HG03469 (cell line): ENCODE results near the gene IFITM1.

ENCODE experiments used
- ATAC-seq: cut with Tn5 transposase; IDR thresholded peaks from one replicate; pipeline ENCODE4 v1.9.1; 2021; ENCODE audit warnings: mild to moderate bottlenecking, moderate library complexity, moderate number of reproducible peaks; ENCODE audit not compliant: unreplicated experiment

Gene IFITM1

DNA sequence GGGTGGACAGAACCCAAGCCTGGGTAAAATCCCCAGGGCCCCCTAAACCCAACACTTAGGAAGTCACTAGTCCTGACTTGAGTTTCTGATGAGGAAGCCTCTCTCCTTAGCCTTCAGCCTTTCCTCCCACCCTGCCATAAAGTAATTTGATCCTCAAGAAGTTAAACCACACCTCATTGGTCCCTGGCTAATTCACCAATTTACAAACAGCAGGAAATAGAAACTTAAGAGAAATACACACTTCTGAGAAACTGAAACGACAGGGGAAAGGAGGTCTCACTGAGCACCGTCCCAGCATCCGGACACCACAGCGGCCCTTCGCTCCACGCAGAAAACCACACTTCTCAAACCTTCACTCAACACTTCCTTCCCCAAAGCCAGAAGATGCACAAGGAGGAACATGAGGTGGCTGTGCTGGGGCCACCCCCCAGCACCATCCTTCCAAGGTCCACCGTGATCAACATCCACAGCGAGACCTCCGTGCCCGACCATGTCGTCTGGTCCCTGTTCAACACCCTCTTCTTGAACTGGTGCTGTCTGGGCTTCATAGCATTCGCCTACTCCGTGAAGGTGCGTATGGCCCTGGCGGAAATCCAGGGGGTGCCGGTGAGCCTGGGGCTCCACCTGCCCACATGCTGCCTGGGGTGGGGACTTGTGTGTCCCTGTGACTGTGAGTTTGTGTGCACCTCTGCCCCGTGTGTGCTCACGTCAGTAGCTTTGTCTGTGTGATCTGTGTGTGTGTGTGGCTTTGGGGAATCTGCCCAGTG is at the start of gene IFITM1:
Gene IFITM1, plus strand, starts transcription at position 254 of the 767 bp plus-strand sequence. Its CDS starts 131 bp downstream, at position 385.
- ATAC-seq, result no peak

DNA sequence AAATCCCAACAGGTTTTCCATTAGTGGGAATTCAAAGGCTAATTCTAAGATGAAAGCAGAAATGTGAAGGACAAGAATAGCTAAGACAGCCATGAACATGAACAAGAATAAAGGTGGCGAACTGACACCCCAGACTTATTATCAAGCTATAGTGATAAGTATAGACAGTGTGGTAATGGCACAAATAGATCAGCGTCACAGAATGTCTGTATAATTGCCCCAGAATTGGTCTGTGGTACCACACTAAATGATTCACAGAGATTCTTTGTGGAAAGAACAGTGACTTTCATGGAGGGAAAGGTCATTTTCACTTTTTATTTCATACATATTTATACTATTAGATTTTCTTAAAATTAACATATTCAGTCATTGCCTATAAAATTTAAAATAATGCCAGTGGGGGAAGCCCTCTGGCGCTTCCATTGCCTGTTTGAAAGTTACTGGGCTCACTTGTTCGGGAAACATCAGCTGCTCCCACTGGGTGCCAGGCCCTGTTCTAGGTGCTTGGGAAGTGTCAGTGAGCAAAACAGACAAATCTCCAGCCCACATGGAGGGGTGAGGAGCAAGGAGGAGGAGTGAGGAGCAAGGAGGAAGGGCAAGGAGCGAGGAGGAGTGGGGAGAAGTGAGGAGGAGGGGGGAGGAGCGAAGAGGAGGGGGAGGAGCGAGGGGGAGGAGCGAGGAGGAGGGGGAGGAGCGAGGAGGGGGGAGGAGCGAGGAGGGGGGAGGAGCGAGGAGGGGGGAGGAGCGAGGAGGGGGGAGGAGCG is 47.0 kb upstream of the IFITM1 start:
- ATAC-seq, result no peak

- ATAC-seq, result no peak
These were observed 46.3 kb upstream of the IFITM1 start for GRCh38 chr11:267491-267994.

GRCh38 chr11:268716-269145 is 45.1 kb upstream of the IFITM1 start:
- ATAC-seq, result peak; percentile 23

DNA sequence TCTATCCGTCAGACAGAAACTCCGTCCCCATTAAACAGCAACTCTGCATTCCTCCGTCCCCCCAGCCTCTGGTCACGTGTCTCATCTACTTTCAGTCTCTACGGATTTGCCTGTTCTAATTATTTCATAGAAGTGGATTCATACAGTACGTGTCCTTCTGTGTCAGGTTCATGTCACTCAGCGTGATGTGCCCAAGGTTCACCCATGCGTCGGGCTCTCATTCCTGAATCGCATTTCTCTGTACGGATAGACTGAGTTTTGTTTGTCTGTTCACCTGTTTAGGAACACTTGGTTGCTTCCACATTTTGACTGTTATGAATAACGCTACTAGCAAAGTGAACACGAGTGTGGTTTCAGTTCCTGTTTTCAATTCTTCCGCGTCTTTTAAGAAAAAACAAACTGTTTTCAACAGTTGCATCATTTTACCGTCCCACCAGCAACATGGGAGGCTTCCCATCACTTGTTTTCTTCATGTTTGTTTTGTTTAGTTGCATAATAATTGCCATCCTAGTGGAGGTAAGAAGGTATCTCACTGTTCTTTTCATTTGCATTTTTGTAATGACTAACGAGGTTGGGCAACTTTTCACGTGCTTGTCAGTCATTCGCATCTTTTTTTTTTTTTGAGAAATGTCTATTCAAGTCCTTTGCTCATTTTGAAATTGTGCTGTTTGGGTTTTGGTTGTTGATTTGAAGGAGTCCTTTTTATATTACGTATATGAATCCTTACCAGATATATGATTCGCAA is 44.5 kb upstream of the IFITM1 start:
- ATAC-seq, result peak; percentile 59

GRCh38 chr11:270451-271318 is 43.2 kb upstream of the IFITM1 start:
- no peak for ATAC-seq

- no peak for ATAC-seq
These were observed 42.5 kb upstream of the IFITM1 start for GRCh38 chr11:271319-271715.

- ATAC-seq, result no peak
These were observed 41.5 kb upstream of the IFITM1 start for GRCh38 chr11:272195-272930.

DNA sequence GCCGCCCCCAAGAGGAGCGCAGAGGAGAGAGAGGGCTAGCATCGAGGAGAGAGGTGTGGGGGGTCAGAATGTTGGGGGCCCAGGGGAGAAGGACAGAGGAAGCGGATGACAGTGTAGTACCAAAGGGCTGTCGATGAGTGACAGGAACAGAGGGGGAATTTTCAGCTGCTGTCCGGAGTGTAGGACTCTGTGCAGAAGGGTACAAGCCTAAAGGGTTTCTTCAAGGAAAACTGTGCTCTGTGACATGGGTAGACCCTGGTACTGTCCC is 41.0 kb upstream of the IFITM1 start:
- ATAC-seq, result no peak

GRCh38 chr11:276219-276618 is 37.6 kb upstream of the IFITM1 start:
- no peak for ATAC-seq

GRCh38 chr11:278001-278951 is 35.6 kb upstream of the IFITM1 start, which contains the start of gene NLRP6:
Gene NLRP6 (plus strand): TSS chr11:278407. CDS start chr11:278570, 163 bp downstream.
- ATAC-seq, result no peak

- no peak for ATAC-seq
These were observed 34.5 kb upstream of the IFITM1 start for GRCh38 chr11:279040-279965.

DNA sequence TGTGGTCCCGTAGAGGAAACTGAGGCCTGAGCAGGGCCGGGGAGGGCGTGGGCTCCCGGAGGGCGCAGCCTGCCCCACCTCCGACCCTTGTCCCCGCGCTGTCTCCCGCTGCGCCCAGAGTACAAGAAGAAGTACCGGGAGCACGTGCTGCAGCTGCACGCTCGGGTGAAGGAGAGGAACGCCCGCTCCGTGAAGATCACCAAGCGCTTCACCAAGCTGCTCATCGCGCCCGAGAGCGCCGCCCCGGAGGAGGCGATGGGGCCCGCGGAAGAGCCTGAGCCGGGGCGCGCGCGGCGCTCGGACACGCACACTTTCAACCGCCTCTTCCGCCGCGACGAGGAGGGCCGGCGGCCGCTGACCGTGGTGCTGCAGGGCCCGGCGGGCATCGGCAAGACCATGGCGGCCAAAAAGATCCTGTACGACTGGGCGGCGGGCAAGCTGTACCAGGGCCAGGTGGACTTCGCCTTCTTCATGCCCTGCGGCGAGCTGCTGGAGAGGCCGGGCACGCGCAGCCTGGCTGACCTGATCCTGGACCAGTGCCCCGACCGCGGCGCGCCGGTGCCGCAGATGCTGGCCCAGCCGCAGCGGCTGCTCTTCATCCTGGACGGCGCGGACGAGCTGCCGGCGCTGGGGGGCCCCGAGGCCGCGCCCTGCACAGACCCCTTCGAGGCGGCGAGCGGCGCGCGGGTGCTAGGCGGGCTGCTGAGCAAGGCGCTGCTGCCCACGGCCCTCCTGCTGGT is 33.7 kb upstream of the IFITM1 start:
- ATAC-seq, result no peak

DNA sequence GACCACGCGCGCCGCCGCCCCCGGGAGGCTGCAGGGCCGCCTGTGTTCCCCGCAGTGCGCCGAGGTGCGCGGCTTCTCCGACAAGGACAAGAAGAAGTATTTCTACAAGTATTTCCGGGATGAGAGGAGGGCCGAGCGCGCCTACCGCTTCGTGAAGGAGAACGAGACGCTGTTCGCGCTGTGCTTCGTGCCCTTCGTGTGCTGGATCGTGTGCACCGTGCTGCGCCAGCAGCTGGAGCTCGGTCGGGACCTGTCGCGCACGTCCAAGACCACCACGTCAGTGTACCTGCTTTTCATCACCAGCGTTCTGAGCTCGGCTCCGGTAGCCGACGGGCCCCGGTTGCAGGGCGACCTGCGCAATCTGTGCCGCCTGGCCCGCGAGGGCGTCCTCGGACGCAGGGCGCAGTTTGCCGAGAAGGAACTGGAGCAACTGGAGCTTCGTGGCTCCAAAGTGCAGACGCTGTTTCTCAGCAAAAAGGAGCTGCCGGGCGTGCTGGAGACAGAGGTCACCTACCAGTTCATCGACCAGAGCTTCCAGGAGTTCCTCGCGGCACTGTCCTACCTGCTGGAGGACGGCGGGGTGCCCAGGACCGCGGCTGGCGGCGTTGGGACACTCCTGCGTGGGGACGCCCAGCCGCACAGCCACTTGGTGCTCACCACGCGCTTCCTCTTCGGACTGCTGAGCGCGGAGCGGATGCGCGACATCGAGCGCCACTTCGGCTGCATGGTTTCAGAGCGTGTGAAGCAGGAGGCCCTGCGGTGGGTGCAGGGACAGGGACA is 32.9 kb upstream of the IFITM1 start:
- no peak for ATAC-seq

- no peak for ATAC-seq
These were observed 32.2 kb upstream of the IFITM1 start for GRCh38 chr11:281486-282161.

DNA sequence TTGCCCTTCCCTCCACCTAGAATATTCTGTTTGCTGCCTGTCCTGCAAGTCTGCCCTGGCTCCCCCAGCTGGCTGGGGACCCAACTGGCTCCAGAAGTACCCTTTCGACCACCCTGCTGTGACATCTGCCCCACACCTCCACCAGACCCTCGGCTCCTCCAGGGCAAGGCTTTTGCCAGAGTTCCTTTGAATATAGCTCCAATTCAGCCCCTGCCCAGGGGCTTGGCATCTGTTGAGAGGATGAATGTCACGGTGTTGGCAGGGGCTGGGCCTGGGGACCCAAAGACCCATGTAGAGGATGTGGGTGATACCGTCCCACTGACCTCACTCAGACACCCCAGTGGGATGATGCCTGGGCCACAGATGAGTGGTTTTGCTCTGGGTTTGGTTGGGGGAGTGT is 31.7 kb upstream of the IFITM1 start:
- ATAC-seq, result no peak
